ENCODE measurements around the gene MBNL1. TPM values are rescaled to one million over a fixed set of nuclear protein-coding genes. Genes with fewer than 3 reads are reported as not detected.

Gene MBNL1
- total and polyA plus RNA-seq, 2 of the 4 experiments (the other 2 are of a cell fraction): 127 to 664 TPM

DNA sequence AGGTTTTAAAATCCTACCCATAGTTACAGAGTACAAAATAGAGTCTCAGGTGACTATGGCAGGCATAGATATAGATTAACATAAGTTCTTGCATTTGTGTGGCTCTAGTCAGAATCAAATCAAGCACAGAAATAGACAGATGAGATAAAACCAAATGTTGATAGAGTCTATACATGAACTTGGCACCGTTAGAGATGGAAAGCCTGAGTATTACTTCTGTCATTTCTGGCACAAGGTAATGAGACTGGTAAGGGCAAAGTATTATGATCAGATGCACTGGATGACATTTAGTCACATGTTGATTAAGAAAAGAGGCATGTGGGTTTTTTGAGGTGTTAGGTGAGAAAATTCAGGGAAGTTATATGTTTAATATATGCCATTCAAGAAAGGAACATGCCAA, 219.7 kb downstream of the MBNL1 start:
- in situ Hi-C loops (cut with MboI; ENCODE audit: low sequenced_read_pairs): no loop called here
- Histone ChIP-seq H3K4me3 (ENCODE audit: insufficient read depth, low read depth, low read length) (no peak overlapping the region), H3K18ac (ENCODE audit: low read depth, low read length) (no peak overlapping the region), H2BK5ac (ENCODE audit: low read depth, low read length, poor library complexity, severe bottlenecking) (no peak overlapping the region), H3K79me1 (ENCODE audit: low read depth in 1 of 2, low read length in 2 of 2) (no peaks in the 10 kb centered on the region), H3K9ac (ENCODE audit: low read depth, low read length) (no peak overlapping the region), H2AK5ac (ENCODE audit: low read depth, low read length) (no peak overlapping the region), H4K20me1 (ENCODE audit: insufficient read depth, low read length) (no peaks in the 10 kb centered on the region), H4K91ac (ENCODE audit: insufficient read depth, low read depth, low read length) (no peak overlapping the region), H2AK9ac (replicated peaks; ENCODE audit: low read depth, low read length, poor library complexity) (no peak overlapping the region), H2BK15ac (ENCODE audit: low read depth, low read length) (no peak overlapping the region), H2BK20ac (ENCODE audit: low read depth, low read length) (no peak overlapping the region), H3K23ac (ENCODE audit: low read depth, low read length) (no peak overlapping the region), H3K9me3 (ENCODE audit: control insufficient read depth, insufficient read depth, low read length) (no peaks in the 10 kb centered on the region), H3K27ac (ENCODE audit: insufficient read depth, low read length) (no peak overlapping the region), H3K4me1 (ENCODE audit: control insufficient read depth, insufficient read depth, low read length) (no peaks in the 10 kb centered on the region), H3K27me3 (ENCODE audit: control insufficient read depth, insufficient read depth, low read length) (no peaks in the 10 kb centered on the region), H2BK120ac (ENCODE audit: low read depth, low read length) (no peak overlapping the region), H3K36me3 (ENCODE audit: control insufficient read depth, insufficient read depth, low read length) (no peaks in the 10 kb centered on the region), H4K5ac (ENCODE audit: low read depth, low read length) (no peak overlapping the region), H3K14ac (replicated peaks; ENCODE audit: low read depth, low read length) (no peak overlapping the region), H3K56ac (ENCODE audit: extremely low read depth, insufficient read depth, low read length) (no peak overlapping the region), H4K8ac (ENCODE audit: low read depth in 2 of 2, low read length in 2 of 2) (no peak overlapping the region), H3K4ac (ENCODE audit: low read depth, low read length) (no peak overlapping the region), H3K9me1 (ENCODE audit: insufficient read depth, low read length) (no peaks in the 10 kb centered on the region), H3K4me2 (ENCODE audit: low read depth, low read length) (no peak overlapping the region), H2AFZ (replicated peaks; ENCODE audit: low read length, poor library complexity) (no peak overlapping the region)
- WGBS, 2 experiments (ENCODE audit: extremely low coverage in 2 of 2, insufficient read length in 1 of 2): no CpG with 5 or more reads among the region's 1 CpG
- TF ChIP-seq RCOR1 (IDR thresholded peaks at IDR 0.05; ENCODE audit: insufficient replicate concordance, low read length): no peak
- TF ChIP-seq BHLHE40 (IDR thresholded peaks at IDR 0.05; ENCODE audit: low read depth, low read length): no peak
- TF ChIP-seq ELK1 (IDR thresholded peaks at IDR 0.05; ENCODE audit: borderline replicate concordance, low read depth, low read length): no peak
- no peak for TF ChIP-seq RFX5 (IDR thresholded peaks at IDR 0.05; ENCODE audit: low read depth, low read length)
- no peak for TF ChIP-seq POLR2A (IDR thresholded peaks at IDR 0.05; ENCODE audit: low read depth, low read length)
- TF ChIP-seq SMC3 (IDR thresholded peaks at IDR 0.05; ENCODE audit: low read depth, low read length): no peak
- TF ChIP-seq NFE2L2 (IDR thresholded peaks at IDR 0.05; ENCODE audit: low read depth, low read length): no peak
- TF ChIP-seq, protein P1, sequence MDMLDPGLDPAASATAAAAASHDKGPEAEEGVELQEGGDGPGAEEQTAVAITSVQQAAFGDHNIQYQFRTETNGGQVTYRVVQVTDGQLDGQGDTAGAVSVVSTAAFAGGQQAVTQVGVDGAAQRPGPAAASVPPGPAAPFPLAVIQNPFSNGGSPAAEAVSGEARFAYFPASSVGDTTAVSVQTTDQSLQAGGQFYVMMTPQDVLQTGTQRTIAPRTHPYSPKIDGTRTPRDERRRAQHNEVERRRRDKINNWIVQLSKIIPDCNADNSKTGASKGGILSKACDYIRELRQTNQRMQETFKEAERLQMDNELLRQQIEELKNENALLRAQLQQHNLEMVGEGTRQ (IDR thresholded peaks at IDR 0.05; ENCODE audit: low read depth, low read length): no peak
- CTCF ChIA-PET: no interaction called here
- POLR2A ChIA-PET (ENCODE audit: unreplicated experiment): no interaction called here
- dilution Hi-C loops (cut with HindIII; ENCODE audit: low sequenced_read_pairs, unreplicated experiment): no loop called here
- no TSS peak for BruUV-seq (replicated peaks)
- intact Hi-C loops (cut with micrococcal nuclease): no loop called here
- no peak for ATAC-seq (ENCODE audit: low read depth)
- no peak for DNase-seq
